CD4-positive, alpha-beta T cell treated with Interleukin-4 for 4 hours (primary cell): Measurements from ENCODE around the gene UST.

Source experiments
- DNase-seq: peaks from one replicate; pipeline ENCODE4 v3.0.0-alpha.2; 2020

The UST gene, protein sequence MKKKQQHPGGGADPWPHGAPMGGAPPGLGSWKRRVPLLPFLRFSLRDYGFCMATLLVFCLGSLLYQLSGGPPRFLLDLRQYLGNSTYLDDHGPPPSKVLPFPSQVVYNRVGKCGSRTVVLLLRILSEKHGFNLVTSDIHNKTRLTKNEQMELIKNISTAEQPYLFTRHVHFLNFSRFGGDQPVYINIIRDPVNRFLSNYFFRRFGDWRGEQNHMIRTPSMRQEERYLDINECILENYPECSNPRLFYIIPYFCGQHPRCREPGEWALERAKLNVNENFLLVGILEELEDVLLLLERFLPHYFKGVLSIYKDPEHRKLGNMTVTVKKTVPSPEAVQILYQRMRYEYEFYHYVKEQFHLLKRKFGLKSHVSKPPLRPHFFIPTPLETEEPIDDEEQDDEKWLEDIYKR

DNA sequence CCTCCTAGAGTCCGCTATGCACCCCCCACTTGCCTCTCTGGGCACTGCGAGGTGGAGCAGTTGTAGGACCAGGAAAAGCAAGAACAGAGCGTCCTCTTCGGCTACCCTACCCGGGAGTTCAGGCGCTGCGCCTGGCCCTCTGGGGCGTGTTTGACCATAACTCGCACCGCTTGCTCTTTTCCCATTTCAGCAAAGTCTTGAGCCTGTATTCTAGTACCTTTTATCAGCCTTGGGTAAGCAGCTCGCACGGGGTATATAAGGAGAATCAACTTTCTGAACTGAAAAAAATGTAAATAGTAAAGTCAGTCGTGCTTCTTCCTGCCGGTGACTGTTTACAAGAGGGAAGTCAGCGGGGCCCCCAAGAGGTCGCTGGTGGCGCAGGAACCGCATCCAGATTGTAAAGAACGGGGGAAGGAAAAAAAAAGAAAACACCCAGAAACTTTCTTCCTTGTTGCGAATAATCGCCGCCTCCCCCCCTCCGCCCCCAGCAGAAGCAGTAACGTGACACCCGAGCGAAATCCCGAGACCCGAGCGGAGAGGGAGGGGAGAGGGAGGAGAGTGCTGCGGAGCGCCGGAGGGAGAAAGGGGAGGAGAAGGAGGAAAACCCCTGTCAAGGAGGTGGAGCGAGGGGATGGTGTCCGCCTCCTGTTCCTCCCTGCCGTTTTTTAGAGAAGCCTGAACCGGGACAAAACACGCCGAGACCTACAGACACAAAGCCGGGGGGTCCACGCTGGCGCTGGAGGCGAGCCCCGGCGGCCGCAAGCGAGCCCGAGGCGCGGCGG, at the start of gene UST:
TSS of gene UST (plus strand) at position 668 of the 782 bp plus-strand sequence. CDS start 401 bp downstream, outside the sequence.
- peak; percentile 78 for DNase-seq

GRCh38 chr6:148697895-148698440, 48.9 kb upstream of the UST start:
- no peak for DNase-seq

DNA sequence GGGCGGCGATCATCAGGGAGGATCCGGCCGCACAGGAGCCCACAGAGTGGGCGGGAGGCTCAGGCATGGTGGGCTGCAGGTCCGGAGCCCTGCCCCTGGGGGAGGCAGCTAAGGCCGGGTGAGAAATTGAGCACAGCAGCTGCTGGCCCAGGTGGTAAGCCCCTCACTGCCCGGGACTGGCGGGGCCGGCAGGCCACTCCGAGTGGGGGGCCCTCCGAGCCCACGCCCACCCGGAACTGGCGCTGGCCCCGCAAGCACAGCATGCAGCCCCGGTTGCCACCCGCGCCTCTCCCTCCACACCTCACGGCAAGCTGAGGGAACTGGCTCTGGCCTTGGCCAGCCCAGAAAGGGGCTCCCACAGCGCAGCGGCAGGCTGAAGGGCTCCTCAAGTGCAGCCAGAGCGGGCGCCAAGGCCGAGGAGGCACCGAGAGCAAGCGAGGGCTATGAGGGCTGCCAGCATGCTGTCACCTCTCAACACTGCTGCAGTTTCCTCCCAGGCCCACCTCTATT, 48.1 kb upstream of the UST start:
- DNase-seq = no peak

DNA sequence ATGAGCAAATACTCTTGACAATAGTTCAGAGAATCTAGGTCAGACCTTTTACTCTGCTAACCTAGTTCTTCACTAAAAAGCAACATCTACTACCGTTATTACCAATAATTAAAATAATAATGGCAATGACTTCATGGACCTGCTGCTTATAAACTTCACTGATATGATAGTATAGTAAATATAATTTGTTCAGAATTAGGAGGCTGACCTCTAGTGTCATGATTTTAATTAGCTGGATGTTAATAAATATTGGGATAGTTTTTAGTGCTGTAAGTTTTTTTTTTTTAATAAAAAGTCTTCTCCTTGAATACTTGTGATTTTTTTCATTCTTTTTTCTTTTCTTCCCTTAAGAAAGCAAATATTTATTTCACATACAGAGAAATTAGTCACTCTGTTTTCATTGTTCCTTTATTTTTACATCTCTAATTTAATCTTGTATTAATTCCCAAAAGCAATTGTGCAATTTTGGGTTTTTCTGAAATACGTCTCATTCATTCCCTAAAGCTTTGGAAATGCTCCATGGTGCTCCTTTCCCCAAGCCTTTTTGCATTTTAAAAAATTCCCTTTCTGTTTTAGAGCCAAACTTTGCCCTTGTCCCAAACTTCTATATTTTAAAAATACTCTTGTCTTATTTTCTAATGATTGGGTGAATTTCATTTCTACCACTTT, 46.6 kb upstream of the UST start:
- no peak for DNase-seq

GRCh38 chr6:148700741-148701311, 46.0 kb upstream of the UST start:
- DNase-seq = peak; percentile 32

GRCh38 chr6:148701375-148701774, 45.5 kb upstream of the UST start:
- DNase-seq = no peak

DNA sequence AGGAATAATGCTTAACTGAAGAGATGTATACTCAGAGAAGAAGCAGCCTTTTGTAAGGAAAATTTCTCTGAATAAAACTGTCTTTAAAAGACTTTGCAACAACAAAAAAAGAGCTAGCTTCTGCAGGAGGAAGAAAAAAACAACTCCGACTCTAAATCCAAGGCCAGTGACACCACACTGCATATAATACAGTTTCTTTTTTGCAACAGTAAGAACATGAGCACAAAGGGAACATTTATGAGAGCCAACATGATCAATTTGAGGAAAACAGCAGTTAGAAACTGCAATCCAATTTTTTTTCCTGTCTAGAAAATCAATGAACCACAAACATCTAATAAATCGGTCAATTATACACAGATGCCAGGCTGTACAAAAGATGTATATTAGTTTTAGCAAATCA, 42.9 kb upstream of the UST start:
- DNase-seq = no peak

- DNase-seq = no peak
Measured at GRCh38 chr6:148704400-148705246, 42.2 kb upstream of the UST start.

DNA sequence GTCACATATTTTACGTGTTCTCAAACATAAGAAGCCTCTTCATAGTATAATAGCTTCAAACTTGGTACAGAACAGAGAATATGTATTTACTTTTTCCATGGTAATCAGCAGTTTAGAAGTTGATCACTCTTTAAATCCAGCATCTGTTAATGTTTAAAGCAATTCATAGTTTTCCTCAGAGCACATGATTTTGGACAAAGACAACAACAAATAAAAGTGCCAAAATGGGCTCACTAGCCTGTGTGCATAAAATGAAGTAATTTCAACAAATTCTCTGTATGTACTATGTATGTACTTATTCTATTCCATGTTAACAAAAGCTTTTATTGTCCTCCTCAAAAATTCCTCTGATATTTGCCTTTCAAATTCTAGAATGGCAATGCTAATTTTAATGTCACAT, 38.1 kb upstream of the UST start:
- DNase-seq = no peak

GRCh38 chr6:148709577-148709976, 37.3 kb upstream of the UST start:
- no peak for DNase-seq

DNA sequence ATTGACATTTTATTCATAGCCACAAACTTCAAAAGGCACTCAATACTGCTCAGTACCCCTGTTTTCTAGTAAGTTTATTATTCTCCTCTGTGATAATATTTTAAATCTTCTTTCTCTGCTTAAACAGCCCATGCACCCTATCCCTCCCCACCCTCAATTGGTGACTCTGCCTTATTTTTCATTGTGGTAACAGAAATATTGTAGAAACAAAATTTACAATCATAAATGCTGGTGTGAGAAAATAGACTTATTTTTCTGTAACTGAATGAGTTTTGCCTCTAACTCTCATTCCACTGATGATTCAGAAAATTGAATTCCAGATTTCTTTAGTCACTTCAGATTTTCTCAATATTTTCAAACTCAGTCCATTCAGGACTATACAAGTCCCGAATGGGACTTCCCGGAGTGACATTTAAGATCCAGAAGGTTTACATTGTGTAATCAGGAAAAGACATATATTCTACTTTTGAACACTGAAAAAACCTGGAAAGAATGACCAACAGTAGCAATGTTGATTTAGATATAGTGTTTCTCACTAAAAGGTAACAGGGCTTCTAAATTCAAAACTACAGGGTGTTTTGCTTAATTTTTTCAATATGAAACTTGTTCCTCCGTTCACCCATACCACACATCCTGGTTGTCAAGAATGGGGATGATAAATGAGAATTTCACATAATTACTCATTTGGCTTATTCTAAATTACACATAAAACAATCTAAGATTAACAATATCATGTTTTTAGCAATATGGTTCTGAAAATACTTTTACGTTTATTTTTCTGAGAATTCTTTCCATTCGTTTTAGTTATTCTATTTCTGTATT, 34.8 kb upstream of the UST start:
- DNase-seq = no peak

- DNase-seq = no peak
Measured at GRCh38 chr6:148713033-148713738, 33.6 kb upstream of the UST start.

GRCh38 chr6:148713921-148714320, 32.9 kb upstream of the UST start:
- no peak for DNase-seq

- DNase-seq = no peak
Measured at GRCh38 chr6:148716811-148717210, 30.0 kb upstream of the UST start.

DNA sequence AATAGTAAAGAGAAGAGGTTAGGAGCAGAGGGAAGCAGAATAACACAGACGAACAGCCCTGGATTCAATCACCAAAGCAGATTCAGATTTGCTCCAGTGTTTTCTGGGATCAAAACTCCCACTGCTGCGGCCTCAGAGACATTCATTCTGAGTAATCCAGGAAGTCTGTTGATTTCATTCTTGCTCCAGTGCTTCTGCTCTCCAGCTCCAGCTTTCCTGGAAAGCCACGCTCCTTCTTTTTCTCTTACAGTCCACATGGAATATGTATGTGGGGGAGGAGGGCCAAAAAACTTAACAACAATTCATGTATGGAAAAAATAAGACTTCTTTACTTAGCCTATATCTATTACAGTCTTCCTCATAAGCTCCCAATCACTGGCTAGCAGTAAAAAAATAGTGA, 26.4 kb upstream of the UST start:
- DNase-seq = no peak

- DNase-seq = no peak
Measured at GRCh38 chr6:148720897-148721296, 25.9 kb upstream of the UST start.

DNA sequence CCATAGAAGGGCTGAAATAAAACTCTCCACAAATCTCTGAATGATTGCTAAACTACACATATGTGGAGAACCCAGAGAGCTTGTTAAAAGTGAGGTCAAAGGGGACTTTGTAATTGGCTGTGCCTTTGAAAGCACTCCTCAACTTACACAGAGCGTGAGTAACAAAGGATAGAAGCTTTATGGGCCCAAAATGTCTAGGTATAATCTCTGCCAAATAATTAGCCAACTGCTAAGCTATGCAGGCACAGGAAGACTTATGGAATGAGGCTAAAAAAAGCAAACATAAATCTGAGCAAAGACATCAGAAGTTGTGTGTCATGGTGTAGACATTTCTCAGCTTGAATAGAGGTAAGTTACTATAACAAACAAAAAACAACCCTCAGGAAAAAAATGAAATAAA, 23.3 kb upstream of the UST start:
- no peak for DNase-seq

GRCh38 chr6:148724428-148724827, 22.4 kb upstream of the UST start:
- DNase-seq = no peak

- DNase-seq = no peak
Measured at GRCh38 chr6:148727104-148727503, 19.7 kb upstream of the UST start.

- DNase-seq = no peak
Measured at GRCh38 chr6:148735989-148736388, 10.8 kb upstream of the UST start.
